ENCODE data around the gene C19orf25.
A peak's percentile ranks its signal among the peaks of the same experiment; 100 is the strongest.

C19orf25 gene

GRCh38 chr19:1507763-1508506 is 28.9 kb upstream of the C19orf25 start:
- peak overlapping the region; percentile 49 for H3K4me3 ChIP-seq (ENCODE audit: control insufficient read depth, low read depth, low read length)
- peak; percentile 94 for DNase-seq (ENCODE audit: low read depth)
- TF ChIP-seq CTCF (conservative IDR thresholded peaks at IDR 0.05; ENCODE audit: control insufficient read depth, insufficient read depth, low read depth, low read length), result no peak

- peak overlapping the region; percentile 6 for H3K4me3 ChIP-seq (ENCODE audit: control insufficient read depth, low read depth, low read length)
- TF ChIP-seq CTCF (conservative IDR thresholded peaks at IDR 0.05; ENCODE audit: control insufficient read depth, insufficient read depth, low read depth, low read length), result no peak
- no peak for DNase-seq (ENCODE audit: low read depth)
These were observed 28.2 kb upstream of the C19orf25 start for GRCh38 chr19:1507192-1507660.

GRCh38 chr19:1505991-1506881 is 27.2 kb upstream of the C19orf25 start:
- no peak for TF ChIP-seq CTCF (conservative IDR thresholded peaks at IDR 0.05; ENCODE audit: control insufficient read depth, insufficient read depth, low read depth, low read length)
- no peak for DNase-seq (ENCODE audit: low read depth)
- no peak overlapping the region for H3K4me3 ChIP-seq (ENCODE audit: control insufficient read depth, low read depth, low read length)

GRCh38 chr19:1505012-1505411 is 26.0 kb upstream of the C19orf25 start:
- no peak for TF ChIP-seq CTCF (conservative IDR thresholded peaks at IDR 0.05; ENCODE audit: control insufficient read depth, insufficient read depth, low read depth, low read length)
- DNase-seq (ENCODE audit: low read depth), result no peak
- H3K4me3 ChIP-seq (ENCODE audit: control insufficient read depth, low read depth, low read length), result no peak overlapping the region

- no peak for TF ChIP-seq CTCF (conservative IDR thresholded peaks at IDR 0.05; ENCODE audit: control insufficient read depth, insufficient read depth, low read depth, low read length)
- no peak for DNase-seq (ENCODE audit: low read depth)
- H3K4me3 ChIP-seq (ENCODE audit: control insufficient read depth, low read depth, low read length), result no peak overlapping the region
These were observed 25.1 kb upstream of the C19orf25 start for GRCh38 chr19:1503925-1504773.
